GM12878 (cell line): ENCODE results near the gene VARS1. TPM values are rescaled to one million over a fixed set of nuclear protein-coding genes. Genes with fewer than 3 reads are reported as not detected.

Source experiments
- ATF7 ChIP-seq: fragments of 450-650 bp; IDR thresholded peaks from 2 replicates; pipeline ENCODE4 v1.6.1; 2016; ENCODE audit warnings: low read depth, mild to moderate bottlenecking
- CBFB ChIP-seq: IDR thresholded peaks from 2 replicates; pipeline ENCODE4 v1.6.1; 2016; ENCODE audit warnings: antibody characterized with exemption, low read depth
- CEBPZ ChIP-seq: fragments of 150-350 bp; IDR thresholded peaks from 2 replicates; pipeline ENCODE4 v1.6.1; 2016; ENCODE audit warnings: low read depth, low read length
- ELK1 ChIP-seq: IDR thresholded peaks from 2 replicates; pipeline ENCODE4 v1.6.1; 2012; ENCODE audit warnings: low read depth, low read length, improper control_type of control experiment
- EP300 ChIP-seq, 2 experiments: fragments of 150-350 bp in 1 of 2; IDR thresholded peaks; 2 replicates each; pipeline ENCODE4 v1.6.1; 2011 to 2012; ENCODE audit warnings: low read depth in 2 of 2, low read length in 2 of 2, borderline replicate concordance in 1 of 2, improper control_type of control experiment in 1 of 2, inconsistent platforms in 1 of 2; ENCODE audit not compliant: control insufficient read depth in 1 of 2
- HSF1 ChIP-seq: fragments of 150-350 bp; IDR thresholded peaks from 2 replicates; pipeline ENCODE4 v1.6.1; 2014; ENCODE audit warnings: mild to moderate bottlenecking, low read depth, low read length
- IKZF2 ChIP-seq, 2 experiments: fragments of 450-650 bp; IDR thresholded peaks; 2 replicates each; pipeline ENCODE4 v1.6.1; 2017; ENCODE audit warnings: mild to moderate bottlenecking in 2 of 2, moderate library complexity in 2 of 2
- JUNB ChIP-seq: IDR thresholded peaks from 2 replicates; pipeline ENCODE4 v1.6.1; 2016; ENCODE audit warnings: antibody characterized with exemption, mild to moderate bottlenecking
- MLLT1 ChIP-seq: fragments of 450-650 bp; IDR thresholded peaks from 2 replicates; pipeline ENCODE4 v1.6.1; 2016; ENCODE audit warnings: mild to moderate bottlenecking
- NFYA ChIP-seq: IDR thresholded peaks from 2 replicates; pipeline ENCODE4 v1.6.1; 2011; ENCODE audit warnings: low read depth, mild to moderate bottlenecking, low read length, improper control_type of control experiment, borderline replicate concordance
- NR2C2 ChIP-seq: IDR thresholded peaks from 2 replicates; pipeline ENCODE4 v1.6.1; 2011; ENCODE audit warnings: borderline replicate concordance, low read depth; ENCODE audit not compliant: control insufficient read depth, insufficient read length
- SMC3 ChIP-seq: IDR thresholded peaks from 2 replicates; pipeline ENCODE4 v1.6.1; 2011; ENCODE audit warnings: low read length, improper control_type of control experiment, borderline replicate concordance
- SPI1 ChIP-seq: IDR thresholded peaks from 2 replicates; pipeline ENCODE4 v1.6.1; 2011; ENCODE audit warnings: low read depth, mild to moderate bottlenecking, low read length, moderate library complexity, borderline replicate concordance; ENCODE audit not compliant: insufficient read depth
- SUZ12 ChIP-seq: fragments of 200-600 bp; sonication (generic); IDR thresholded peaks from one replicate; pipeline ENCODE4 v1.6.1; 2018; ENCODE audit warnings: antibody characterized with exemption, mild to moderate bottlenecking; ENCODE audit not compliant: unreplicated experiment
- TAF1 ChIP-seq: IDR thresholded peaks from 2 replicates; pipeline ENCODE4 v1.6.1; 2011; ENCODE audit warnings: mild to moderate bottlenecking, low read depth, low read length, borderline replicate concordance
- ZNF24 ChIP-seq: fragments of 450-650 bp; IDR thresholded peaks from 2 replicates; pipeline ENCODE4 v1.6.1; 2017; ENCODE audit warnings: antibody characterized with exemption, mild to moderate bottlenecking
- ZNF687 ChIP-seq: fragments of 450-650 bp; IDR thresholded peaks from 2 replicates; pipeline ENCODE4 v1.6.1; 2017; ENCODE audit warnings: mild to moderate bottlenecking, moderate library complexity
- polyA plus RNA-seq, 11 experiments: library from polyadenylated mRNA; depleted of rRNA in 4 of 11; unstranded in 6 of 11; stranded (reverse) in 5 of 11; fragments of >200 nt; fragmentation: Nextera tagmentation in 4 of 11; fragmentation: Illumina TruSeq in 1 of 11; extraction: Ambion mirVana in 4 of 11; extraction: Trizol in 1 of 11; gene quantifications; 1 replicate in 1 of 11; 2 replicates in 10 of 11; pipeline versions ENCODE4 v1.2.1 to v1.2.3, GENCODE V29; 2011 to 2016; ENCODE audit warnings: inconsistent platforms in 2 of 11, missing spikeins in 2 of 11, low read depth in 1 of 11
- total RNA-seq, 4 experiments: library from RNA; depleted of rRNA in 3 of 4; stranded (reverse); fragments of >200 nt in 3 of 4; fragmentation: Illumina TruSeq in 1 of 4; extraction: Trizol in 1 of 4; gene quantifications; 2 replicates each; pipeline versions ENCODE4 v1.2.1 to v1.2.3, GENCODE V29; 2013 to 2021

VARS1 gene
- total and polyA plus RNA-seq, 10 of the 15 experiments (the other 5 are each of a cell fraction or from before 2014, with no cell fraction given), result 1.2 to 243 (median 80.7) TPM

- TF ChIP-seq IKZF2 (IDR thresholded peaks at IDR 0.05) (0 out of 4 replicates have a peak, but pooled peaks of 1 of the 2 experiments have one; percentile 7), NFYA (no peak), NR2C2 (no peak), EP300 (IDR thresholded peaks at IDR 0.05; ENCODE audit: borderline replicate concordance in 1 of 2, control insufficient read depth in 1 of 2, low read depth in 2 of 2, low read length in 2 of 2) (no peak), CEBPZ (no peak), ELK1 (no peak), HSF1 (no peak), TAF1 (no peak; the same call in 1 of the 2 replicates), ZNF24 (no peak; the same call in none of the 2 replicates), CBFB (no peak), SMC3 (peak; percentile 55), ZNF687 (peak; percentile 87), ATF7 (no peak), SPI1 (peak; percentile 43; the same call in 1 of the 2 replicates), SUZ12 (no peak), MLLT1 (peak; percentile 56; the same call in 1 of the 2 replicates), JUNB (no peak)
These were observed at the start of gene VARS1 (continued) for GRCh38 chr6:31795616-31796298.
